ENCODE measurements around the gene ARRDC2. TPM values are rescaled to one million over a fixed set of nuclear protein-coding genes. Genes with fewer than 3 reads are reported as not detected.
"Not testable (repeated sequence)": the region's sequence is repeated elsewhere in the genome, so short reads cannot be mapped to it uniquely, and the experiment has no call there.

Gene ARRDC2
- total RNA-seq, 1 donor from 2014 or later = 68.1 TPM

GRCh38 chr19:17989425-17990094 lies 18.4 kb upstream of the ARRDC2 start:
- intact Hi-C loops (cut with micrococcal nuclease) = no loop called here

GRCh38 chr19:17993076-17993813 lies 14.7 kb upstream of the ARRDC2 start:
- intact Hi-C loops (cut with micrococcal nuclease) = no loop called here

- intact Hi-C loops (cut with micrococcal nuclease) = loop anchor here (1.0 to 5.0 kb wide), 4 partner anchors 51 to 138 kb away; partner anchors contain the start of genes RPL18A and SLC5A5
Observed at GRCh38 chr19:17996826-17997316, 11.1 kb upstream of the ARRDC2 start.

GRCh38 chr19:17997969-17998826 lies 9.8 kb upstream of the ARRDC2 start:
- intact Hi-C loops (cut with micrococcal nuclease) = loop anchor here (1.0 to 5.0 kb wide), 4 partner anchors 52 to 139 kb away; partner anchors contain the start of genes RPL18A and SLC5A5

- intact Hi-C loops (cut with micrococcal nuclease) = loop anchor here (5.0 kb wide), 1 partner anchor 126 kb away; the partner anchor contains the start of gene SLC5A5
Observed at GRCh38 chr19:17998827-17999150, 9.2 kb upstream of the ARRDC2 start.

GRCh38 chr19:17999684-18000479 lies 8.1 kb upstream of the ARRDC2 start:
- intact Hi-C loops (cut with micrococcal nuclease) = loop anchor here (2.0 to 5.0 kb wide), 5 partner anchors 67 to 193 kb away; partner anchors contain the start of genes CCDC124, MPV17L2 and SLC5A5

GRCh38 chr19:18000480-18000914 lies 7.5 kb upstream of the ARRDC2 start:
- intact Hi-C loops (cut with micrococcal nuclease) = loop anchor here (2.0 kb wide), 4 partner anchors 68 to 192 kb away; partner anchors contain the start of genes CCDC124 and MPV17L2

GRCh38 chr19:18000915-18001776 lies 6.8 kb upstream of the ARRDC2 start:
- intact Hi-C loops (cut with micrococcal nuclease) = loop anchor here (2.0 kb wide), 4 partner anchors 68 to 192 kb away; partner anchors contain the start of genes CCDC124 and MPV17L2

- intact Hi-C loops (cut with micrococcal nuclease) = loop anchor here (2.0 kb wide), 4 partner anchors 69 to 191 kb away; partner anchors contain the start of genes CCDC124 and MPV17L2
Observed at GRCh38 chr19:18001777-18002345, 6.1 kb upstream of the ARRDC2 start.

- intact Hi-C loops (cut with micrococcal nuclease) = no loop called here
Observed at GRCh38 chr19:18002347-18002850, 5.6 kb upstream of the ARRDC2 start.

GRCh38 chr19:18005750-18006149 lies 2.2 kb upstream of the ARRDC2 start:
- intact Hi-C loops (cut with micrococcal nuclease) = not testable (repeated sequence)

GRCh38 chr19:18007044-18007916 lies 690 bp upstream of the ARRDC2 start:
- intact Hi-C loops (cut with micrococcal nuclease) = loop anchor here (1.0 kb wide), 3 partner anchors 51 to 161 kb away; no protein-coding TSS in a partner anchor

- intact Hi-C loops (cut with micrococcal nuclease) = loop anchor here (1.0 to 2.0 kb wide), 4 partner anchors 14 to 244 kb away; no protein-coding TSS in a partner anchor
Observed at GRCh38 chr19:18008814-18009213, 844 bp downstream of the ARRDC2 start.

GRCh38 chr19:18009412-18010066 lies 1.6 kb downstream of the ARRDC2 start:
- intact Hi-C loops (cut with micrococcal nuclease) = loop anchor here (2.0 kb wide), 2 partner anchors 13 to 243 kb away; no protein-coding TSS in a partner anchor

- intact Hi-C loops (cut with micrococcal nuclease) = no loop called here
Observed at GRCh38 chr19:18010149-18010548, 2.2 kb downstream of the ARRDC2 start.

GRCh38 chr19:18013210-18014111 lies 5.5 kb downstream of the ARRDC2 start:
- intact Hi-C loops (cut with micrococcal nuclease) = loop anchor here (1.0 kb wide), 2 partner anchors 9 to 32 kb away; no protein-coding TSS in a partner anchor
